ENCODE results near the gene TAAR1. TPM values are rescaled to one million over a fixed set of nuclear protein-coding genes. Genes with fewer than 3 reads are reported as not detected.
A peak's percentile ranks its signal among the peaks of the same experiment; 100 is the strongest.
"Not testable (repeated sequence)": the region's sequence is repeated elsewhere in the genome, so short reads cannot be mapped to it uniquely, and the experiment has no call there.

TAAR1 gene
- total RNA-seq, 1 experiment from 2014 or later: not detected

- no TSS peak for BruUV-seq (replicated peaks)
- Histone ChIP-seq H3K4me1 (replicated peaks; ENCODE audit: insufficient read depth) (no peaks in the 10 kb centered on the region), H3K9me3 (ENCODE audit: insufficient read depth, low read depth) (no peaks in the 10 kb centered on the region; the same call in 1 of the 2 replicates), H3K9me2 (ENCODE audit: insufficient read depth) (0 out of 2 replicates have a peak, but pooled peaks cover 3% of the 10 kb centered on the region), H3K4me2 (no peak overlapping the region), H3K27ac (no peak overlapping the region), H3K36me3 (ENCODE audit: low read depth) (no peaks in the 10 kb centered on the region), H3K4me3 (no peak overlapping the region), H3K27me3 (ENCODE audit: insufficient read depth, low read depth) (no peaks in the 10 kb centered on the region), H2AFZ (peak overlapping the region; percentile 3; the same call in 1 of the 2 replicates), H3K79me2 (ENCODE audit: low read depth) (no peaks in the 10 kb centered on the region), H4K20me1 (ENCODE audit: insufficient read depth) (no peaks in the 10 kb centered on the region), H3F3A (ENCODE audit: insufficient read depth, low read depth) (no peaks in the 10 kb centered on the region)
- intact Hi-C loops (cut with micrococcal nuclease; ENCODE audit: unreplicated experiment): no loop called here
- TF ChIP-seq, protein P1, sequence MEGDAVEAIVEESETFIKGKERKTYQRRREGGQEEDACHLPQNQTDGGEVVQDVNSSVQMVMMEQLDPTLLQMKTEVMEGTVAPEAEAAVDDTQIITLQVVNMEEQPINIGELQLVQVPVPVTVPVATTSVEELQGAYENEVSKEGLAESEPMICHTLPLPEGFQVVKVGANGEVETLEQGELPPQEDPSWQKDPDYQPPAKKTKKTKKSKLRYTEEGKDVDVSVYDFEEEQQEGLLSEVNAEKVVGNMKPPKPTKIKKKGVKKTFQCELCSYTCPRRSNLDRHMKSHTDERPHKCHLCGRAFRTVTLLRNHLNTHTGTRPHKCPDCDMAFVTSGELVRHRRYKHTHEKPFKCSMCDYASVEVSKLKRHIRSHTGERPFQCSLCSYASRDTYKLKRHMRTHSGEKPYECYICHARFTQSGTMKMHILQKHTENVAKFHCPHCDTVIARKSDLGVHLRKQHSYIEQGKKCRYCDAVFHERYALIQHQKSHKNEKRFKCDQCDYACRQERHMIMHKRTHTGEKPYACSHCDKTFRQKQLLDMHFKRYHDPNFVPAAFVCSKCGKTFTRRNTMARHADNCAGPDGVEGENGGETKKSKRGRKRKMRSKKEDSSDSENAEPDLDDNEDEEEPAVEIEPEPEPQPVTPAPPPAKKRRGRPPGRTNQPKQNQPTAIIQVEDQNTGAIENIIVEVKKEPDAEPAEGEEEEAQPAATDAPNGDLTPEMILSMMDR (conservative IDR thresholded peaks at IDR 0.05): no peak
- no peak for TF ChIP-seq EZH2 (IDR thresholded peaks at IDR 0.05; ENCODE audit: low read depth)
- DNase-seq: peak in 1 of 2 experiments; percentile 16
- ChIA-PET POLR2A (ENCODE audit: unreplicated experiment) (no interaction called here), CTCF (no interaction called here)
Measured at GRCh38 chr6:132683543-132683942, 24.6 kb upstream of the TAAR1 start.

DNA sequence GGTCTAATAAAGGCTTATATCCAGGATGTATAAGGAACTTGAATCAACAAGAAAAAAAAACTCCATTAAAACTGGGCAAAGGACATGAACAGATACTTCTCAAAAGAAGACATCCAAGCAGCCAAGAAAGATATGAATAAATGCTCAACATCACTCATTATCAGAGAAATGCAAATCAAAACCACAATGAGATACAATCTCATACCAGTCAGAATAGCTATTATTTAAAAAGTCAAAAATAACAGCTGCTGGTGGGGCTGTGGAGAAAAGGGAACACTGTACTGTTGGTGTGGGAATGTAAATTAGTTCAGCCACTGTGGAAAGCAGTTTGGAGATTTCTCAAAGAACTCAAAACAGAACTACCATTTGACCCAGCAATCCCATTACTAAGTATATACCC is 20.1 kb upstream of the TAAR1 start:
- CTCF ChIA-PET; H3K9me3 ChIP-seq (ENCODE audit: insufficient read depth, low read depth); H3K4me3 ChIP-seq; H3K4me2 ChIP-seq; DNase-seq; H3K27ac ChIP-seq; POLR2A ChIA-PET (ENCODE audit: unreplicated experiment); H3K36me3 ChIP-seq (ENCODE audit: low read depth); H2AFZ ChIP-seq; H3K79me2 ChIP-seq (ENCODE audit: low read depth); BruUV-seq (replicated peaks); H4K20me1 ChIP-seq (ENCODE audit: insufficient read depth); H3K27me3 ChIP-seq (ENCODE audit: insufficient read depth, low read depth); H3F3A ChIP-seq (ENCODE audit: insufficient read depth, low read depth); intact Hi-C loops (cut with micrococcal nuclease; ENCODE audit: unreplicated experiment); H3K9me2 ChIP-seq (ENCODE audit: insufficient read depth); H3K4me1 ChIP-seq (replicated peaks; ENCODE audit: insufficient read depth): not testable (repeated sequence)

DNA sequence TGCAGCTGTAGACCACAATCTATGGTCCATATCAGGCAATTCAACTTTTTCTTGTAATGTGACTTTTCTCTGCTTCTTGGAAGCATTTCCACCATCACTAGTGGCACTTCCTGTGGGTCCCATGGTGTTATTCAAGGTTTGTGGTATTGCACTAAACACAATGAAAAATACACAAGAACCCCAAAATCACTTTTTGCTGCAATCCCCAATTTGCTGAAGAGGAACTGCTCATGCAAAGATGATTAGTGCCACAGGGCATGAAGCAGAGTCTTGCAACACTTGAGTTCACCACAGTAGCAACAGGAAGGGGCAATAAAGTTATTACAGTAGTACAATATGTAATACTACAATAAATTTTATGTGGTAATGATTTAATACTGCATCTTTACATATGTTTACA is 16.8 kb upstream of the TAAR1 start:
- no peak overlapping the region for H2AFZ ChIP-seq
- no peaks in the 10 kb centered on the region for H3K27me3 ChIP-seq (ENCODE audit: insufficient read depth, low read depth)
- H3K4me2 ChIP-seq: no peak overlapping the region
- ChIA-PET POLR2A (ENCODE audit: unreplicated experiment) (no interaction called here), CTCF (no interaction called here)
- no peaks in the 10 kb centered on the region; the same call in 1 of the 2 replicates for H3K9me3 ChIP-seq (ENCODE audit: insufficient read depth, low read depth)
- DNase-seq: no peak
- no peaks in the 10 kb centered on the region for H3F3A ChIP-seq (ENCODE audit: insufficient read depth, low read depth)
- H3K79me2 ChIP-seq (ENCODE audit: low read depth): no peaks in the 10 kb centered on the region
- intact Hi-C loops (cut with micrococcal nuclease; ENCODE audit: unreplicated experiment): no loop called here
- no peak overlapping the region for H3K27ac ChIP-seq
- 0 out of 2 replicates have a peak, but pooled peaks cover 7% of the 10 kb centered on the region for H3K4me1 ChIP-seq (replicated peaks; ENCODE audit: insufficient read depth)
- no peaks in the 10 kb centered on the region for H3K9me2 ChIP-seq (ENCODE audit: insufficient read depth)
- no peak for TF ChIP-seq EZH2 (IDR thresholded peaks at IDR 0.05; ENCODE audit: low read depth)
- TF ChIP-seq, protein P1 (conservative IDR thresholded peaks at IDR 0.05): no peak
- no TSS peak for BruUV-seq (replicated peaks)
- no peak overlapping the region for H3K4me3 ChIP-seq
- no peaks in the 10 kb centered on the region for H4K20me1 ChIP-seq (ENCODE audit: insufficient read depth)
- H3K36me3 ChIP-seq (ENCODE audit: low read depth): no peaks in the 10 kb centered on the region

- Histone ChIP-seq H2AFZ (no peak overlapping the region), H3K27me3 (ENCODE audit: insufficient read depth, low read depth) (no peaks in the 10 kb centered on the region), H3F3A (ENCODE audit: insufficient read depth, low read depth) (no peaks in the 10 kb centered on the region), H3K4me1 (replicated peaks; ENCODE audit: insufficient read depth) (0 out of 2 replicates have a peak, but pooled peaks cover 7% of the 10 kb centered on the region), H3K36me3 (ENCODE audit: low read depth) (no peaks in the 10 kb centered on the region), H3K27ac (no peak overlapping the region), H3K79me2 (ENCODE audit: low read depth) (no peaks in the 10 kb centered on the region), H3K9me3 (ENCODE audit: insufficient read depth, low read depth) (no peaks in the 10 kb centered on the region; the same call in 1 of the 2 replicates), H3K9me2 (ENCODE audit: insufficient read depth) (no peaks in the 10 kb centered on the region), H3K4me2 (no peak overlapping the region), H4K20me1 (ENCODE audit: insufficient read depth) (no peaks in the 10 kb centered on the region), H3K4me3 (no peak overlapping the region)
- TF ChIP-seq, protein P1 (conservative IDR thresholded peaks at IDR 0.05): no peak
- TF ChIP-seq EZH2 (IDR thresholded peaks at IDR 0.05; ENCODE audit: low read depth): no peak
- CTCF ChIA-PET: no interaction called here
- no TSS peak for BruUV-seq (replicated peaks)
- DNase-seq: no peak
- intact Hi-C loops (cut with micrococcal nuclease; ENCODE audit: unreplicated experiment): no loop called here
- POLR2A ChIA-PET (ENCODE audit: unreplicated experiment): no interaction called here
Measured at GRCh38 chr6:132675002-132675401, 16.0 kb upstream of the TAAR1 start.

All from PC-9 (cell line).